Stimulated activated naive CD8-positive, alpha-beta T cell treated with anti-CD3 and anti-CD28 coated beads, Interleukin-15, Interleukin-2, amounts not matched to agents 100 U/mL and 50 U/mL, for 24 hours (primary cell): ENCODE data around the gene NDUFAF8.
A peak's percentile ranks its signal among the peaks of the same experiment; 100 is the strongest.

Experiments
- ATAC-seq: fragments of 150-1000 bp; cut with Tn5 transposase; one replicate; pipeline ENCODE4 v1.10.0; 2021
- DNase-seq: peaks from one replicate; pipeline ENCODE4 v3.0.0; 2021

Gene NDUFAF8

DNA sequence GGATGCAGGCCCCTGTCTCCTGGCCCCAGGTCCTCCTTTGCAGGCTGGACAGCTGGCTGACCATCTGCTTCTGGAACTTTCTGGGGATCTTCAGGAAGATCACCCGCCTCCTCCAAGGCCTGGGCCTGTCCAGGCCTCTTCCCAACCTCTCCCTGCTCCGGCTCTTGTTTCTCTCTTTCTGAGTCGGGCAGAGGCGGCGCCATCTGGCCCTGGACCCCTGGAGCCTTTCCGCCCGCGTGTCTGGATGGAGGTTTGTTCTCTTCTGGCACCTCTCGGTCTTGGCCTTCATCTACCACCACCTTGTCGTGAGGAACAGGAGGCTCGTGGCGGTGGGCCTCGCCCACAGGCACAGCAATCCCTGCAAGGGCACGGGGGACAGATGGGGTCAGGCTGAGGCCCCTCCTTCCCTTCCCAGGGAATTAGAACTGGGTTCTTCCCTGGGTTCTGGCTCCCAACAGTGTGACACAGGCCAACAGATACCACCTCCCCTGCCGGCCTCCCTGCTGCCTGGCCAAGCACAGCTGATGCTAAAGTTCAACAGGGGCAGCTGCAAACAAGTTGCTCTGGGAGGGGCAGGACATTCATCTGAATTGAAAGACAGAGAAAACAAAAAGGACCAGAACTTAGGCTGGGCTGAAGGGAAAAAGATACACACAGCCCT is 13.3 kb downstream of the NDUFAF8 start:
- DNase-seq (no peak), ATAC-seq (no peak)

DNA sequence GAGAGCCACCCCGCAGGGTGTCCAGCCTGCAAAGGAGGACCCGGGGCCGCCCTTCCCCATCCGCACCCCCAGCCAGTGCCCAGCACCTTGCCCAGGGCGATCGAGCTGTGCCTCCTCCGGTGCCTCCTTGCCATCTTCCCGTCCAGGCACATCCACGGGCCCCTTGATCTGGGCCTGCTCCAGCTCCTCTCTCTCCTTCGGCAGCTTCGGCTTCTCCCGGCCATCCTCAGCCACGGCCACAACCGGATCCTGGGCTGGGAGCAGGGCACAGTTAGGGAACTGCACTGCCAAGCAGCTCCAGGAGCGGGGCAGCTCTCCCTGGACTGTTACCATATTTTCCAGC is 13.8 kb downstream of the NDUFAF8 start:
- no peak for DNase-seq
- no peak for ATAC-seq

DNA sequence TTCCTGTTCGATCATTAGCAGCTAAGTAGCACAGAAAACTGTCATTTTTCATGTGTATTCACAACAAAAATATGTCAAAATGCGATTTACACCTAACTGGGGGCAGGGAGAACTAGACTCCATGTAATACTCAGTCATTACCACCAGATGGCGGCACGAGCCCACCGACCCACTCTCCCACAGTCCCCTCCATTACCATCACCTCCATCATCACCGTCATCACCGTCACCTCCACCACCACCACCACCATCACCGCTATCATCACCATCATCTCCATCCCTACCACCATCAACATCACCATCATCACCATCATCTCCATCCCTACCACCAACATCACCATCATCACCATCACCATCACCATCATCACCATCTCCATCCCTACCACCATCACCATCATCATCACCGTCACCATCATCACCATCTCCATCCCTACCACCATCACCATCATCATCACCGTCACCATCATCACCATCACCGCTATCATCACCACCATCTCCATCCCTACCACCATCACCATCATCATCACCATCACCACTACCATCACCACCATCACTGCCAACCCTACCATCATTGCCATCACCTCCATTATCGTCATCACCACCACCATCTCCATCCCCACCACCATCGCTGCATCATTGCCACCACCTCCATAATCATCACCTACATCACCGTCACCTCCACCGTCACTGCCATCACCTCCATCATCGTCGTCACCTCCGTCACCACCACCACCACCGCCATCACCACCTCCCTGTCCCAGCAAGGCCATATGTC is 14.4 kb downstream of the NDUFAF8 start:
- peak; percentile 62 for DNase-seq
- ATAC-seq: peak; percentile 53

DNA sequence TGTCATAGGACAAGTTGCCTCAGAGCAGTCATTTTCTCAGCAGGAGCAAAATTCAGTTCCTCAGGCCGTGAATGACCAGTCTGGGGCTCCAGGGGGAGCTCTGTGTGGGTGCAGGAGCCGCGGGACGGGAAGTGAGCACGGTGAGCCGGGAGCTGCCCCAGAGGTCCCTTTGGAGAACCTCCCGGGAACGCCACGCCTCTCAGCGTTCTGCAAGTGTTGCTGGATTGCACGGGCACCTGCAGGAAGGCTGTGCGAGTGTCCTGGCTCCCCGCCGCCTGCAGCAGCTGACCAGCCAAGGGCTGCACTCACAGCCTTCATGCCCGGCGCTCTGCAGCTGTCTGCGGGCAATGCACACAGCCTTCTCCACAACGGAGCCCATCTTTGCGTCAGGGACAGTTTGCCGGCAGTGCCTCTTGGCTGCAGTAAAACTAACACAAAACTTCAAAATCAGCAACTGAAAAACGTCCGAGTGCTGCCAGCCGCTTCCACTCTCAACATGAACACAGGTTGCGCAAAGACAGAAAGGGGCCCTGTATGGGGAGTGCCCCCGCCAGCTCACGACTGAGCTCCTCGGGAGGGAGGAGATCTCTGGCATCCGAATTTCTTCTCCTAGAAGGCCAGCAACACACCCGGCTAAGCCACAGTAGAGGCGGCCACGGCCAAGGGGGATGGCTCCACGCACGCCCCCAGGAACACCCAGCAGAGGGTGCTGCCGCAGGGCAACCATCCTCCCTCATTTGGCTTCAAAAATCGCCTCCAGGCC is 16.0 kb downstream of the NDUFAF8 start:
- no peak for ATAC-seq
- no peak for DNase-seq

DNA sequence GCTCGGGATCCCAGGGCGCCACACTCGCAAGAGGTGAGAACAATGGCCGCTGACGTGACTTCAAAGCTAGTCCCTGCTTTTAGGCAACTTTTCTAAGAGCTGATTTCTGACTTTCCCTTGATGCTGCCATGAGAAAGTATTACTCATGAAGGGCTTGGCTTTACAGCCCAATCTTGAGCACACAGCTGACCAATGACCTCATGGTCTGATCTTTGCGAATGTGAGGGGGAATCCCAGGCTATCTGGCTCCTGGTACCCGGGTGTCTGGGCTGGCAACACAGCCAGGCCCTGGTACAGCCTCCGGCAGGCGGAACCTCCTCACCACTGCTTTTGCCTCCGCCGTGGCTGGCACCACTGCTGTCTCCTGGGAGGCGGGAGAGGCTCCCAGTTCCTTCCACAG is 17.5 kb downstream of the NDUFAF8 start:
- no peak for ATAC-seq

DNA sequence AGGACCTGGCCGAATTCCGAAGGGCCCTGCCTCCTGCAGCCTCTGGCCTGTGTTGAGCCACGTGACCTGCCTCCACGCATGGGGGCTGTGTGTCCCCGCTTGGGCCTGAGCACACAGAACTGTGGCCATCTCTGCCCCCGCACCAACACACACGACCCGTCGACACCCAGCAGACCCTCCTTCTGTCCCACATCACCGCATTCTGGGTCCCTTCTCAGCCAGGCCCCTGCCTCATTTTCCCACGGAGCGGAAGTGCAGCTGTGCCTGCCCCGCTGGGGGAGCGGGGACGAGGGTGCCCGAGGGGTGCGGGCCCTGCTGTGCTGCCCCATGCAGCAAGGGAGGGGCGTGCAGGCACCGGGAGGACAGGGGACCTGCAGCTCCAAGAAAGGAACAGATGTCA is 18.4 kb downstream of the NDUFAF8 start:
- no peak for DNase-seq

More for the DNA sequence above, 17.5 kb downstream of the NDUFAF8 start:
- DNase-seq: no peak

DNA sequence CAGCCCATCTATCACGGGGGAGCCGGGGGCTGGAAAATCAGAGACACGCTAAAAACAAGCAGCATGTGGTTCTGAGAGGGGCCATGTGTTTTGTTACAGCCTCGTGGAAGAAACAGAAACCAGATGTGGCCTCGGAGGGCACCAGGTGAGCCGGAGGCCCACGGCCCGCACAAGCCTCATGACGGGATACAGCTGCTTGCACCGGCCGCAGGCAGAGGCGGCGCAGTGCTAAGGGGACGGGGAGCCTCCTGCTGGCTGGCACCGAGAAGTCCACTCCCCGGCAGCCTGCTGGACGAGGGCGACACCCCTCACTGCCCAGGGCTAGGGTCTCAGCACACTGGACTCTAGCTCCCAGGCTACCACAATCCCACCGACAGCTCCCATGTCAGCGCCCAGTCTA is 19.2 kb downstream of the NDUFAF8 start:
- no peak for DNase-seq
- ATAC-seq: no peak

More for the DNA sequence above, 18.4 kb downstream of the NDUFAF8 start:
- ATAC-seq: no peak

DNA sequence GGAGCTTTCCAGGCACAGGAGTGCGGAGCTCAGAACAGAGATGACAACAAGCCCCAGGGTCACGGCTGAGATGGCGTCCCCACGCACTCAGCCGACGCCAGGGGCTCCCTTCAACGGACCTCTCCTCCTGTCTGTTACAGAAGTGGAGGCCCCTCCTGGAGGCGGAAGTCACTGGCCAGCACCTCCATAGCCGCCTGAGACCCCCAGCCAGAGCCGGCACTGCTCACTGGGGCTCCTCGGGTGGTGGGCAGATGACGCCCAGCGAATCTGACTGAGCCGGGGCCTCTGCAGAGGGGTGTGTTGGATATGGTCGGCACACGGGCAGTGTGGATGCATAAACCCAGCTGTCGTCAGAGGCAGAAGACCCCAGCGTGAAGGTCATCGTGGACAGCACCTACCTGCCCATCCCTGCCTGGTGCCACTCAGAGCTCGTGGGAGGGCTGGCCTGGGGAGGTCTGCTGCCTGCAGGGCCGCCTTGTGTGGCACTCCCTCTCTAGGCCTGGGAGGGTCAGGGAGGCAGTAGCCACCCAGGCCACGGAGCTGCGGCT is 20.0 kb downstream of the NDUFAF8 start:
- ATAC-seq: no peak
- DNase-seq: no peak

DNA sequence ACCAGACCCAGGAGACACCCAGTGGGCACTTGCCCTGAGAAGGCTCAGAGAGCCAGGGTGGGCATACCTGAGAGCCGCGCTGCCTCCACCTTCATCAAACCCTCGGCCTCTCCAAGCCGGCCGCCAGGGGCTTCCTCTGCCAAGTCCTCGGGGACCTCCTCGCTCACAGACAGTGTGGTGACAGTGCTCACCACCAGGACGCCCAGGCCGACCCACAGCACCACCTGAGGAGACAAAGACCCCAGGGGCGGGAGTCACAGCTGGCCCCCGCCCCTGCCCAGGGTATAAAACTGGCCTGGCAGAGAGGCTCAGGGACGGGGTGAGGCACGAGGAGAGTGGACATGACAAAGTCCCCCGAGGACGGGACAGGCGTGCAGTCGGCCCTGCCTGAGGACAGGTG is 21.1 kb downstream of the NDUFAF8 start:
- DNase-seq (no peak), ATAC-seq (no peak)

DNA sequence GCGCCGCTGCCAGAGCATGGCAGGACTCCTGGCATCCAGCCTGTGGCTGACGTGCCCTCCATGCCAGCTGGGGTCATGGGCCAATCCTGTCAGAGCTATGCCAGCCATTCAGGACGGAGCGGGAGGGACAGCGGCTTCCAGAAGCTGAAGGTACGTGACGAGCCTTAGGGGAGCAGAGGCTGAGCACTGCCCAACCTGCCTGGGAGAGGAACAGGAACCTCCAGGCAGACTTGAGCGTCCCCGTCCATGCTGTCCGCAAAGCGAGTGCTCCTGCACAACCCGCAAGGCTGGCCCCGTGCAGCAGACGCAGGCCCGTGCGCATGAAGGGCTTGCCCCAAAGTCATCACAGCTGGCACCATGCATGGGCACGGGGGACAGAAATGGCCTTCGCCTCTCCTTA is 21.5 kb downstream of the NDUFAF8 start:
- DNase-seq: no peak
- ATAC-seq: no peak

DNA sequence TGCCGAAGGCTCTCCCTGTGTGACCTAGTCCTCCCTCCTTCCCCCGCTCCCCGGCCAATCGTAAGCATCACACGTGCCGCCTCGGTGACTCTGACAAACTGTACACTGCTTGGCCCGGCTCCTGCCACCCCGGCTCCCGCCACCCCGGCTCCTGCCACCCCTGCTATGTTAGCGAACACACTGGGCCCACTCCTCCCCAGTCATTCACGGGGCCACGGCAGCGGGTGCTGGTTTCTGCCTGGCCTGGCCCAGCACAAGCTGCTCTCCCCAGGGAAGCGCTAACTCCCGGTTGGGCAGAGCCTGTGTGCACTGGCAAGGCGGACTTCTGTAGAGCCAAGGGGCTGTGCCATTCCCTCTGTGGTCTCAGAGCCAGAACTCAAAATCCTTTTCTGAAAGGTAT is 22.0 kb downstream of the NDUFAF8 start:
- ATAC-seq (no peak), DNase-seq (no peak)

DNA sequence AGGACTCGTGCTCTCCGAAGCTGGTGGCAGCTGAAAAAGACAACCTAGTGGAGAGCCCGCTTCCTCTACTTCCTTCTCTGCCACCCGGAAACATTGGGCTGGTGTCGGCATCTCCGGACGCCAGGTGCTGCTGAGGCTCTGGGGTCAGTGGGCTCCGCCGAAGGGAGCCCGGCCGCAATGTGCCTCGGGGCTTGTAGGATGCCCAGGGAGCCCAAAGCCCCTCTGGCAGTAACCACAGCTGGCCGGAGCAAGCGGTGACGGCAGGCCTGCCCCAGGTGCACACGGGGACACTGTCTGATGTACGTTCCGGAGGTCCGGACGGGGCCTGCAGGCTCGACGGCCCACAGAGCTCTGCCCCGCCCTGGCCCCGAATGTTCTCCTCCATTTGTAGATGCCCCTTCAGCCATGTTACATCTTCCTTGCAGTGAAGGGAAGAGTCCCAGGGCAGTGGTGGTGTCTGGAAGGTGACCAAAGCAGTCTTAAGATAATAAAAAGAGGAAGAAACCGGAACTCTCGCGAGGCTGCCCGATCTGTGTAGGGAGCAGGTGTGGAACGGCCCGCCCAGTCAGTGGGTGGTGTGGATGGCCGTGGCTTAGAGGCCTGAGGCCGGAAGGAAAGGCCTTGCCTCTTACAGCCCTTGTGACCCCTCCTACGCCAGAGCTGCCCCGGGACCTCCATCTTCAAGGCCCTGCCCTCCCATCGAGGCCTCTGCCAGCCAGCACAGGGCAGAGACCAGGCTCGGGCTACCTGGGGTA is 22.6 kb downstream of the NDUFAF8 start:
- ATAC-seq (no peak), DNase-seq (no peak)

DNA sequence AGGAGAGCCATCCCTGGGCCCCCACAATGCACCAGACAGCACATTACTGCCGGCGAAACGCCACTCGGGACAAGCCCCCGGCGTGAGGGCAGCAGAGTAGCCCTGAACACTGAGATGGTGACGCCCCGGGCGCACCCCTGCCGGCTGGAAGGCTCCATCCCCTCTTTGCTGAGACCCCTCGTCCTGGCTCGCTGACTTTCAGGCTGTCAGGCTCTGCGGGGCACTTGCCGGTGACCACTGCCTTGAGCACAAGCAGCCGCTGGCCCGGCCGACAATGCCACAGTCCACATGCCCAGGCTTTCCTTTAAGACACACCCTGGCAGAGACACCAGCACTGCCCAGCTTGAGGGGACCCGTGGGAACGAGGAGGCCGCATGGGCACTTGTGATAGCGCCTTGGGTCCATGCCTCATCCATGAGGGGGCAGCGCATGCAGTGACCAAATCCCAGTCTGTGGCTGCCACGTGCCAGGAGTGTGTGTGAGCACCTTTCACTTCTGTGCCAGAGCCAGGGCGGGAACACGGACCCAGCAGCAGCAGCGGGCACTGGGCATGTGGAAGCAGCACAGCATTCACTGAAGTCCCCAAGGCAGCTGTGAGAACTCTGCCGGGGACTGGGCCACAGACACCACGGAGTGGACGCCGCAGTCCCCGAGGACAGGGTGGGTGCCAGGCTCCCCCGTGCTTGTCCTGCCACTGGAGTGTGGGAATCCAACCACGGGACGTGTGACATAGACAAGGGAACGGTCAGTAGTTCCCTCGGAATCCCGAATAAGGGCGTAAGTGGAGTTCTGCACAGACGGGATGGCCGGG is 24.5 kb downstream of the NDUFAF8 start:
- ATAC-seq (no peak), DNase-seq (no peak)

DNA sequence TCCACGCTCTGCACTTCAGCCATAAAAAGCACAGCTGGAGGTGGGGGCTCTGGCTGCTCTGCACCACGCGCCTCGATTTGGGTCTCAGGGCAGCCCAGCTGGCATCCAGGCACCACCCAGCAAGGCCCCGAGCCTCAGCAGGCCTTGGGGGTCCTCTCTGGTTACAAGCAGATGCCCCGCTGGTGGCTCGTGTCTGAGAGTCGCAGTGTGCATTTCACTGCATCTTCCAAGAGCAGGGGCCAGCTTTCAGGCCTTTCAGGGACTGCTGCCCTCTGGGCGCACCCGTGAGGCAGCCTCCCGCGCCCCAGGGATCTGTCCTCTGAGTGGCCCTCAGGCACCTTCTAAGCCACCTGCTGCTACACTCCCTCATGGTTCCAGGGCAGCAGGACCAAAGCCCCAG is 25.5 kb downstream of the NDUFAF8 start:
- DNase-seq (no peak), ATAC-seq (no peak)

DNA sequence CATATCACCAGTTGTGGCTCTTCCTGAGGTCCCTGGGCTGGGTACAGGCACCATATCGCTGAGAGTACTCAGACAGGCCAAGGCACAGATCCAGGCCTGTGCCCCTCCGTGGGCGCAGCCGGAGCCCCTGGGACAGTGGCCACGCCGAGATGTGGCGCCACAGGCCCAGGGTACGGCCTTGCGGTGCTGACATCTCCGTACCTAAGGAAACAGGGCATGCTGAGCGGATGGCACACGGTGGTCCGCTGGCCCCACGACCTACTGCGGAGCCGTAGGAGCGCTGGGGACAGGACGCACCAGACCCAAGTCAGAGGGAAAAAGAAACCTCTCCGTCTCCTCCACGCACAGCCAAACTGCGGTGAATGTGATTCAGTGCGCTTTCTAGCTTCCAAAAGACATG is 26.5 kb downstream of the NDUFAF8 start:
- ATAC-seq (no peak), DNase-seq (no peak)

DNA sequence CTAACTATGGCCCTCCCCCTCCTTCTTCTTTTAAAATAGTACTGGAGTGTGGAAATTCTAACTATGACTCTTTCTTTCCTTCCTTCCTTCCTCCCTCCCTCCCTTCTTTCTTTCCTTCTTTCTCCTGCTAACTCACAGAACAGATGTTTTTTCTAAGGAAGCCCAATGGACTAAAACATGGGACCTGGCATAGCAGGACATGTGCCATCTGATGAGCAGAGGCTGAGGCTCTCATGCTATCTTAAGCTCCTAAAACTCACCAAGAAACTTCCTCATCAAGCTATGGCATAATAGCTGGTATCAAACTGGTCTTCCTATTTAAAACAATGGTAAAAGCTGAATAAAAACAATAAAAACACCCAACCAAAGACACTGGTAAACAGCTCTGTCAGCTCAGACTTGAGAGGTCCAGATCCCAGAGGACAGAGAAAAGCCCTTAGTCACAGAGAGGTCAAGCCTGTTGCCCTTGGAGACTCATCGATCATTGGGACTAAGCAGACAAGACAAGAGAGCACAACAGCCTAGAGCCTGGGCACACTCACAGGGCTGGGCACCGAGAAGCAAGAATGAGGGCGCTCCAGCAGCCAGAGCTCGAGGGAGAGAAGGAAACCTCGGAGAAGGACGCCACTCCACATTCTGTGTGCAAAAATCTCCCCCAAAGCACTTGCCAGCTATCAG is 28.4 kb downstream of the NDUFAF8 start:
- DNase-seq: no peak
- ATAC-seq: no peak

DNA sequence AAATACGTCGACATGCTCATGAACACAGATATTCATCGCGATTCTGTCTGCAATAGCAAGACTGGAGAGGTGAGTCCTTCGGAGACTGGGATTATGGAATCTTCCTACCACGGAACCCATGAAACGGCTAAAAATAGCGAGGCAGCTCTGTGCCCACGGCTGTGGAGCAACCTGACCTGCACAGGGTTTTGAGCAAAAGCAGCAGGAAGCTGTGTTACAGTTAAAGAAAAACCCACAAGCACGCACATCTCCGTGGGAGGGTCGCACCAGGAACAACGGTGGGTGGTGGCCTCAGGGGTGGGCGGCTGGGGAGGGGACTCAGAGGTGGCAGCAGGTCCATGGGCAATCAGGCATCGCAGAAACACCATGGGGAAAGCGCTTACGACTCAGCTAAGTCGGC is 31.2 kb downstream of the NDUFAF8 start:
- no peak for DNase-seq
- no peak for ATAC-seq

DNA sequence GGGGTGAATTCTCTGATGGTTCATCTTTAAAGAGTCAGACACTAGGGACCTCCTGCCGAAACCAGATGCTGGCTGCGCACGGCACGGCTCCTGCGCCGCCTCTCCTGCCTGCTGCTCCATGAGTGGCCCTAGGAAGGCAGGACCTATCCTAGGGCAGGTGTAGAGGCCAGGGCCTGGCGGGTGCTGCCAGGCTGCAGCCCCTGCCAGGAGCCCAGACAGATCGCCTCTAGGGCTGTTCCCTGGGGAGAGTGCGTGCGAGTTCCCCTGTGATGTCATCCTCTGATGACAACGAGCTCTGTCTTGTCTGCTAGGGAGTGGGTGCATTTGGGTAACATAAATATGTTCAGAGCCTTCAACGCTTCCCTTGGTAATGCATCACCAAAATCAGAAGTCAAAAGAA is 32.1 kb downstream of the NDUFAF8 start:
- ATAC-seq: no peak
- no peak for DNase-seq

DNA sequence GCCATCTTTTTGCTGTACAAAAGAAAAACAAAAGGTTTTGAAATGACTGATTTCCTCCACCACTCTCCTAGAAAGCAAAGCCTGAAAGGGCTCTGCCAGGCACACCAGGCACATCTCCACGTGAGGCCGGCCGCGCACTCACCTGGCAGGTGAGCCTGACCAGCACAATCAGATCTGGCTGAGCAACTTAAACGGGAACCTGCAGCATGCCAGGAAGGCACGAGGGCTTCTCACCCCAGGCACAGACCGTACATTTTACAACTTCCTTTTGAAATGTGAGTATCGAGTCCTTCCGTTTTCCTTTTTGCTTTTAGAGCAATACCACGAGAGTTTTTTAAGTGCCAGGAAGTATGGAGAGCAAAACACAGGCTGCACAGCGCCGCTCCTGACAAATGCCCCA is 33.5 kb downstream of the NDUFAF8 start:
- no peak for DNase-seq
- no peak for ATAC-seq

DNA sequence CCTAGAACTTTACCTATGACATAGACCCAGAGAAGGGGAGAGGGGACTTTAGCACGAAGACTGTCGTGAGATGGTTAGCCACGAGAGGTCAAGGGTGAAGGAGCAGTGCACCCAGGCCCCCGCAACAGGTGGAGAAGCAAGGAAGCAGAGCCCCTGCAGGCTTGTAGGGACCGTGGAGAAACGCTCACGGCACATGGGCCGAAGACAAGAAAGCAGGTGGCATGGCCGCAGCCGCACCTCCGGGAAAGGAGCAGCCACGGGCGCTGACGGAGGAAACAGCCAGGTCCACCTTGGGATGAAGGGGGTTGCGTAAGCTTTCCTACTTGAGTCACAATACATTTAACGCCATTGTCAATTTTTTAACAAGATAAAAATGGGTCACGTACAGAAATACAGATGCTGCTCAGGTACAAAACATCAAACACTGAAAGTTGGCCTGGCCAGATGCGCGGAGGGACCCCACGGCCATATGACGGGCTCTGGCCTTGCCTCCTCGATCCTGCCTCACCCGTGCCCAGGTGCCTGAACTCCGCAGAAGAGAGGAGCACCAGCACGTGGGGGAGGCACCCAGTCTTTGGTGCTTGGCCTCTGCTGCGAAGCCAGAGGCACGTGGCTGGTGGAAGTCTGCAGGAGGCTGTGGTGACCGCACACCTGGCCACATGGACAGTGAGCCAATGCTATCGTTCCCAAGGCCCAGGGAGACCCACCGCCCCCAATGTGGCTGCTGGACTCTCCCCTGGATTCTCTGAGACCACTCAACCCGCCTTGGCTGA is 34.8 kb downstream of the NDUFAF8 start:
- ATAC-seq: no peak
- no peak for DNase-seq
